Activated naive CD8-positive, alpha-beta T cell treated with anti-CD3 and anti-CD28 coated beads, Interleukin-2, amount 10 ng/mL, durations not matched to agents 7 days and 5 days (primary cell): ENCODE results near the gene ALDH1A2. TPM values are rescaled to one million over a fixed set of nuclear protein-coding genes. Genes with fewer than 3 reads are reported as not detected.

Experiments used
- total RNA-seq, 2 experiments: library from RNA; stranded (reverse); gene quantifications; one replicate each; pipeline ENCODE4 v1.2.3, GENCODE V29; 2021

ALDH1A2 gene
- total RNA-seq, 2 experiments from 2014 or later = 0.62 to 0.86 TPM

Other genes starting within 250 kb of the ALDH1A2 start
- under 1 TPM; 0.20 to 0.30 TPM for gene AQP9, start 72.7 kb upstream of the ALDH1A2 start, total RNA-seq